ENCODE measurements around the gene ZNF594. TPM values are rescaled to one million over a fixed set of nuclear protein-coding genes. Genes with fewer than 3 reads are reported as not detected.
A peak's percentile ranks its signal among the peaks of the same experiment; 100 is the strongest.
"Not testable (repeated sequence)": the region's sequence is repeated elsewhere in the genome, so short reads cannot be mapped to it uniquely, and the experiment has no call there.

The ZNF594 gene
- polyA plus RNA-seq, 1 experiment = 3.1 TPM

DNA sequence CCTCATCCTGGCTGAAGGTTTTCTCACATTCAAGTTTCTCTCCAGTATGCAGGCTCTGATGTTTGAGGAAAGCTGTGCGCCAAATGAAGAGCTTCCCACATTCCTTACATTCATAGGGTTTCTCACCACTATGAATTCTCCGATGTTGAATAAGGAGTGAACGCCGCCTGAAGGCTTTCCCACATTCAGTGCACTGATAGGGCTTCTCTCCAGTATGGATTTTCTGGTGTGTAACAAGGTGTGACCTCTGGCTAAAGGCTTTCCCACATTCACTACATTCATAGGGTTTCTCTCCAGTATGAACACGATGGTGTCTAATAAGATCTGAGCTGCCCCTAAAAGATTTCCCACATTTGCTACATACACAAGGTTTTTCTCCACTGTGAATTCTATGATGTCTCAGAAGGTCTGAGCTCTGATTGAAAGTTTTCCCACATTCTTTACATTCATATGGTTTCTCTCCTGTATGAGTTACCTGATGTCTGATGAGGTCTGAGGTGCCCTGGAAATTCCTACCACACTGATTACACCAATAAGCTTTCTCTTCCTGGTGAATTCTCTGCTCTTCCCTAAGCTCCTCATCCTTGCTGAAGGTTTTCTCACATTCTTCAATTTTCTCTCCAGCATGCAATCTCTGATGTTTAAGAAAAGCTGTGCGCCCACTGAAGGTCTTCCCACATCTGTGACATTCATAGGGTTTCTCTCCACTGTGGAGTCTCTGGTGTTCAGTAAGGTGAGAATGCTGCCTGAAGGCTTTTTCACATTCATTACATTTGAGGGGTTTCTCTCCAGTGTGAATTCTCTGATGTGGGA lies 8.9 kb downstream of the ZNF594 start:
- no peaks in the 10 kb centered on the region for H3K36me3 ChIP-seq (ENCODE audit: control insufficient read depth, insufficient read depth, low read length)
- TF ChIP-seq, protein P1, sequence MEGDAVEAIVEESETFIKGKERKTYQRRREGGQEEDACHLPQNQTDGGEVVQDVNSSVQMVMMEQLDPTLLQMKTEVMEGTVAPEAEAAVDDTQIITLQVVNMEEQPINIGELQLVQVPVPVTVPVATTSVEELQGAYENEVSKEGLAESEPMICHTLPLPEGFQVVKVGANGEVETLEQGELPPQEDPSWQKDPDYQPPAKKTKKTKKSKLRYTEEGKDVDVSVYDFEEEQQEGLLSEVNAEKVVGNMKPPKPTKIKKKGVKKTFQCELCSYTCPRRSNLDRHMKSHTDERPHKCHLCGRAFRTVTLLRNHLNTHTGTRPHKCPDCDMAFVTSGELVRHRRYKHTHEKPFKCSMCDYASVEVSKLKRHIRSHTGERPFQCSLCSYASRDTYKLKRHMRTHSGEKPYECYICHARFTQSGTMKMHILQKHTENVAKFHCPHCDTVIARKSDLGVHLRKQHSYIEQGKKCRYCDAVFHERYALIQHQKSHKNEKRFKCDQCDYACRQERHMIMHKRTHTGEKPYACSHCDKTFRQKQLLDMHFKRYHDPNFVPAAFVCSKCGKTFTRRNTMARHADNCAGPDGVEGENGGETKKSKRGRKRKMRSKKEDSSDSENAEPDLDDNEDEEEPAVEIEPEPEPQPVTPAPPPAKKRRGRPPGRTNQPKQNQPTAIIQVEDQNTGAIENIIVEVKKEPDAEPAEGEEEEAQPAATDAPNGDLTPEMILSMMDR (IDR thresholded peaks at IDR 0.05; ENCODE audit: insufficient read depth, low read depth, low read length) = no peak
- CTCF ChIA-PET = interaction anchor here (2.0 kb wide), 1 partner anchor 9 kb away, joined by 7 read pairs; the partner anchor contains the start of gene ZNF594
- POLR2A ChIA-PET = no interaction called here
- no peak for DNase-seq (ENCODE audit: low read depth)
- no peaks in the 10 kb centered on the region for H3K27me3 ChIP-seq (ENCODE audit: control insufficient read depth, insufficient read depth, low read length)
- H3K4me3 ChIP-seq (ENCODE audit: low read depth, low read length) = no peak overlapping the region

DNA sequence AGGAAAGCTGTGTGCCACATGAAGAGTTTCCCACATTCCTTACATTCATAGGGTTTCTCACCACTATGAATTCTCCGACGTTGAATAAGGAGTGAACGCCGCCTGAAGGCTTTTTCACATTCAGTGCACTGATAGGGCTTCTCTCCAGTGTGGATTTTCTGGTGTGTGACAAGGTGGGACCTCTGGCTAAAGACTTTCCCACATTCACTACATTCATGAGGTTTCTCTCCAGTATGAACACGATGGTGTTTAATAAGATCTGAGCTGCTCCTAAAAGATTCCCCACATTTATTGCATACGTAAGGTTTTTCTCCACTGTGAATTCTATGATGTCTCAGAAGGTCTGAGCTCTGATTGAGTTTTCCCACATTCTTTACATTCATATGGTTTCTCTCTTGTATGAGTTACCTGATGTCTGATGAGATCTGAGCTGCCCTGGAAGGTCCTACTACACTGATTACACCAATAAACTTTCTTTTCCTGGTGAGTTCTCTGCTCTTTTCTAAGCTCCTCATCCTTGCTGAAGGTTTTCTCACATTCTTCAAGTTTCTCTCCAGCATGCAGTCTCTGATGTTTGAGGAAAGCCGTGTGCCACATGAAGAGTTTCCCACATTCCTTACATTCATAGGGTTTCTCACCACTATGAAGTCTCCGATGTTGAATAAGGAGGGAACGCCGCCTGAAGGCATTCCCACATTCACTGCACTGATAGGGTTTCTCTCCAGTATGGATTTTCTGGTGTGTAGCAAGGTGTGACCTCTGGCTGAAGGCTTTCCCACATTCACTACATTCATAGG lies 10.0 kb downstream of the ZNF594 start:
- no peak for DNase-seq (ENCODE audit: low read depth)
- ChIA-PET CTCF (interaction anchor here (2.0 kb wide), 1 partner anchor 10 kb away, joined by 7 read pairs; the partner anchor contains the start of gene ZNF594), POLR2A (no interaction called here)
- H3K4me3 ChIP-seq (ENCODE audit: low read depth, low read length) = no peak overlapping the region
- no peaks in the 10 kb centered on the region for H3K36me3 ChIP-seq (ENCODE audit: control insufficient read depth, insufficient read depth, low read length)
- no peaks in the 10 kb centered on the region for H3K27me3 ChIP-seq (ENCODE audit: control insufficient read depth, insufficient read depth, low read length)
- TF ChIP-seq, protein P1 (IDR thresholded peaks at IDR 0.05; ENCODE audit: insufficient read depth, low read depth, low read length) = no peak

DNA sequence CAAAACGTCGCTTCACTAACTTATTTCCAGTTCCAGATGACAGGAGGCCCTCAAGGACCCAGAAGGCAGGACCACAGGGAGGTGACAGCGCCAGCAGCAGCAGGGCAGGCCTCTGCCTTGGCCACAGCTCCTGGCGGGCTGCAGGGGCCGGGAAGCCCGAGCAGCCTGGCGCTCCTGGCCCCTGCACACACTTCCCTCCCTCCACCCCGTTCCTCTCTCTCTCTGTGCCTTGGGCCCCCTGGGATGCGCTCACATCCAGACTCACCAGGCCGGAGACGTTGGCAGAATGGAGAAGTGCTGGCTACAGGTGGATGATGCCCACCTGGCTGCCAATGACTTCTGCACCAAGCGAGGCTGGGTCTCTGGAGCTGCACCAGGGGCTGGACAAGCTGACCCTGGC lies 12.7 kb downstream of the ZNF594 start:
- TF ChIP-seq, protein P1 (IDR thresholded peaks at IDR 0.05; ENCODE audit: insufficient read depth, low read depth, low read length) = no peak
- Histone ChIP-seq H3K4me3 (ENCODE audit: low read depth, low read length) (no peak overlapping the region), H3K36me3 (ENCODE audit: control insufficient read depth, insufficient read depth, low read length) (no peaks in the 10 kb centered on the region; the same call in 1 of the 2 replicates), H3K27me3 (ENCODE audit: control insufficient read depth, insufficient read depth, low read length) (no peaks in the 10 kb centered on the region)
- POLR2A ChIA-PET = no interaction called here
- CTCF ChIA-PET = no interaction called here
- DNase-seq (ENCODE audit: low read depth) = no peak

DNA sequence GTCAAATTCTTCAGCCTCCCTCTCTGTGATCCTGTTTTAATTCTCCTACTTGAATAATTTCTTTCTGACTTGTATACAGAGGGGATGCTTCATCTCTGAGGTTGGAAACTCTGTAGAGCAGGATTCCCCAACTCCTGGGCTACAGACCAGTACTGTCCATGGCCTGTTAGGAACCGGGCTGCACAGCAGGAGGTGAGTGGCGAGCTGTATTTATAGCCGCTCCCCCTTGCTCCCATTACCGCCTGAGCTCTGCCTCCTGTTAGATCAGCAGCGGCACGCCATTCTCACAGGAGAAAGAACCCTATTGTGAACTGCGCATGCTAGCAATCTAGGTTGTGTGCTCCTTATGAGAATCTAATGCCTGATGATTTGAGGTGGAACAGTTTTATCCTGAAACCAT lies 16.6 kb downstream of the ZNF594 start:
- H3K4me3 ChIP-seq (ENCODE audit: low read depth, low read length); DNase-seq (ENCODE audit: low read depth); POLR2A ChIA-PET; H3K36me3 ChIP-seq (ENCODE audit: control insufficient read depth, insufficient read depth, low read length); H3K27me3 ChIP-seq (ENCODE audit: control insufficient read depth, insufficient read depth, low read length): not testable (repeated sequence)
- CTCF ChIA-PET = interaction anchor here (0.7 kb wide), 1 partner anchor 961 kb away, joined by 3 read pairs; no protein-coding TSS in a partner anchor

DNA sequence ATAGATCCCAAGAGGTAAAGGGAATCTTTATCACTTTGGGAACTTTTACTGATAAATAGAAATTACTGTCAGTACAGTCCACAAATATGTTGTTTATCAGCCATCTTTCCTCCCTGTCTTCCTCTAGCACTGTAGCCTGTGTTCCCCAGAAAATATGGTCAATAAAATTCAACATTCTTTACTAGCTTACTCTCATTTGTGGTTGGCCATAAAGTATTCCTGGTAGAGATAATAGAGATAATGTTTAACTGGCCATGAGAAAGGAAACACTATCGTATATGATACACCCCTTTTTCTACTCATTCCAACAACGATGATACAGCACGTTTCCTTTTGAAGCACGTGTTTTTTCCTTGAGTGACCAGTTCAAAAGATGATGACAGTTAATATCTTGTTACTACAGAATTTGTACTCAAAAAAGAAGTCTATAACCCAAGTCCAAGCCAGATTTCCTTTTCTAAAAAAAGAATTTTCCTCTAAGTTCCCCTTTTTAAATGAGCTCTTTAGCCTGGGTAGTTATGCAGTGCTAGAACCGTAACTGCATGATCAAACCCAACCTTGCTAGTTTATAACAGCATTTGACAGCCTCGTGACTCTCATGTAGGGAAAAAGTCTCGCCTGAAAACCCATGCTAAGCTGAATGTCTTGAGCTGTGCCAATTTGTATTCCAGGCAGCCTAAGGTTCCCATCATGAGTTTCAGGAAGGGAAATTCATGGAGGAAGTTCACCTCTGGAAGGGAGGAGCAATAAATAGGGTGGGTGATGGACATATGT lies 25.7 kb downstream of the ZNF594 start:
- peak; percentile 77 for DNase-seq (ENCODE audit: low read depth)
- H3K36me3 ChIP-seq (ENCODE audit: control insufficient read depth, insufficient read depth, low read length); POLR2A ChIA-PET; CTCF ChIA-PET; H3K4me3 ChIP-seq (ENCODE audit: low read depth, low read length); H3K27me3 ChIP-seq (ENCODE audit: control insufficient read depth, insufficient read depth, low read length): not testable (repeated sequence)

DNA sequence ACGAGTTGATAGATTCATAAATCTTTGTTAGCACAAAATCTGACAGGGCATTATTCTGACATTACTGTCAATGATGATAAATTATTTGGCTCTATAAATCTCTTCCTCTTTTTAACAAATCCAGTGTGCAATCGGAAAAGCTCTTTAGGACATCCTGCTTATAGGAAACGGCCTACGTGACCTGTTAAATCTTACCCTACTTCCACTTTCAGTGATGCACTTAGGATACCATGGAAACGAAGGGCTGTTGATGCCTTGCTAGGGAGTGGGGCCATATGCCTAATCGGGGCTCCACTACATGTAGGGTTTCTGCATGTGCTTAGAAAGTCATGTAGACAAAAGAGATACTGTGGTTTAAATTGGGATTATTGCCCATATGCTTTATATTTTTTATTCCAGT lies 27.2 kb downstream of the ZNF594 start:
- POLR2A ChIA-PET = no interaction called here
- CTCF ChIA-PET = no interaction called here
- TF ChIP-seq, protein P1 (IDR thresholded peaks at IDR 0.05; ENCODE audit: insufficient read depth, low read depth, low read length) = no peak
- H3K27me3 ChIP-seq (ENCODE audit: control insufficient read depth, insufficient read depth, low read length) = no peaks in the 10 kb centered on the region
- no peak for DNase-seq (ENCODE audit: low read depth)
- no peaks in the 10 kb centered on the region for H3K36me3 ChIP-seq (ENCODE audit: control insufficient read depth, insufficient read depth, low read length)
- H3K4me3 ChIP-seq (ENCODE audit: low read depth, low read length) = no peak overlapping the region

DNA sequence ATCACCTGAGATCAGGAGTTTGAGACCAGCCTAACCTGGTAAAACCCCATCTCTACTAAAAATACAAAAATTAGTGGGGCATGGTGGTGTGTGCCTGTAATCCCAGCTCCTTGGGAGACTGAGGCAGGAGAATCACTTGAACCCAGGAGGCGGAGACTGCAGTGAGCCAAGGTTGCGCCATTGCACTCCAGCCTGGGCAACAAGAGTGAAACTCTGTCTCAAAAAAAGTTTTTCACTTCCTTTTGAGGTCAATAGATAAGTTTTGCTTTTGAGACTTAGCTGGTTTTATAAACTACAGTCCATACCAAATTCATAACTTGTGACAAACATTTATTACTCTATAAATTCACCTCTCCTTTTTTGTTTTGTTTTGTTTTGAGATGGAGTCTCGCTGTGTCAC lies 29.9 kb downstream of the ZNF594 start:
- CTCF ChIA-PET; DNase-seq (ENCODE audit: low read depth); H3K27me3 ChIP-seq (ENCODE audit: control insufficient read depth, insufficient read depth, low read length); H3K4me3 ChIP-seq (ENCODE audit: low read depth, low read length); POLR2A ChIA-PET; H3K36me3 ChIP-seq (ENCODE audit: control insufficient read depth, insufficient read depth, low read length): not testable (repeated sequence)

DNA sequence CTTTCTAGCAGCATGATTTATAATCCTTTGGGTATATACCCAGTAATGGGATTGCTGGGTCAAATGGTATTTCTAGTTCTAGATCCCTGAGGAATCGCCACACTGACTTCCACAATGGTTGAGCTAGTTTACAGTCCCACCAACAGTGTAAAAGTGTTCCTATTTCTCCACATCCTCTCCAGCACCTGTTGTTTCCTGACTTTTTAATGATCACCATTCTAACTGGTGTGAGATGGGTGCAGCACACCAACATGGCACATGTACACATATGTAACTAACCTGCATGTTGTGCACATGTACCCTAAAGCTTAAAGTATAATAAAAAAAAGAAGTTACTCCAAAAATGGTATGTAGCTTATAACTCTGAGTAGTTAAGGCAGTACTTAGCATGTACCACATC lies 31.0 kb downstream of the ZNF594 start:
- POLR2A ChIA-PET; DNase-seq (ENCODE audit: low read depth): not testable (repeated sequence)

More for the DNA sequence above, 31.0 kb downstream of the ZNF594 start:
- H3K36me3 ChIP-seq (ENCODE audit: control insufficient read depth, insufficient read depth, low read length); H3K4me3 ChIP-seq (ENCODE audit: low read depth, low read length); CTCF ChIA-PET; H3K27me3 ChIP-seq (ENCODE audit: control insufficient read depth, insufficient read depth, low read length): not testable (repeated sequence)

Data from BJ (cell line).